BLaER1 (cell line): ENCODE data around the gene PPIL6.

Experiments
- H3K27ac ChIP-seq: shearing (Covaris generic); formaldehyde crosslinking; 2 replicates; pipeline ENCODE4 v1.8.1; 2022
- H3K27me3 ChIP-seq: shearing (Covaris generic); formaldehyde crosslinking; 2 replicates; pipeline ENCODE4 v1.8.1; 2022
- H3K36me3 ChIP-seq: shearing (Covaris generic); formaldehyde crosslinking; 2 replicates; pipeline ENCODE4 v1.8.1; 2022
- H3K4me1 ChIP-seq: shearing (Covaris generic); formaldehyde crosslinking; 2 replicates; pipeline ENCODE4 v1.8.1; 2022
- H3K4me2 ChIP-seq: shearing (Covaris generic); formaldehyde crosslinking; 2 replicates; pipeline ENCODE4 v1.8.1; 2022
- H3K4me3 ChIP-seq: shearing (Covaris generic); formaldehyde crosslinking; 2 replicates; pipeline ENCODE4 v1.8.1; 2022
- H3K9ac ChIP-seq: shearing (Covaris generic); formaldehyde crosslinking; 2 replicates; pipeline ENCODE4 v1.8.1; 2022
- H3K9me3 ChIP-seq: shearing (Covaris generic); formaldehyde crosslinking; 2 replicates; pipeline ENCODE4 v1.8.1; 2022
- H4K20me1 ChIP-seq: shearing (Covaris generic); formaldehyde crosslinking; 2 replicates; pipeline ENCODE4 v1.8.1; 2022
- Cebpa-rat ChIP-seq: shearing (Covaris generic); IDR thresholded peaks from 2 replicates; pipeline ENCODE4 v1.8.1; 2022

Gene PPIL6

GRCh38 chr6:109443425-109443950, 3.1 kb upstream of the PPIL6 start:
- Histone ChIP-seq H3K9me3 (no peaks in the 10 kb centered on the region), H3K27me3 (no peaks in the 10 kb centered on the region; the same call in 1 of the 2 replicates), H3K9ac (no peak overlapping the region), H3K4me1 (peaks cover 68% of the 10 kb centered on the region), H3K4me3 (no peak overlapping the region), H3K27ac (no peak overlapping the region; the same call in 1 of the 2 replicates), H3K4me2 (no peak overlapping the region), H3K36me3 (peaks cover 66% of the 10 kb centered on the region), H4K20me1 (peaks cover 67% of the 10 kb centered on the region)
- TF ChIP-seq Cebpa-rat: no peak

GRCh38 chr6:109442393-109442924, 2.0 kb upstream of the PPIL6 start:
- TF ChIP-seq Cebpa-rat: no peak
- H4K20me1 ChIP-seq: peaks cover 57% of the 10 kb centered on the region
- H3K36me3 ChIP-seq: peaks cover 57% of the 10 kb centered on the region
- 0 out of 2 replicates have a peak overlapping the region, but pooled peaks have one; percentile 96 for H3K27ac ChIP-seq
- H3K4me1 ChIP-seq: peaks cover 58% of the 10 kb centered on the region
- no peaks in the 10 kb centered on the region; the same call in 1 of the 2 replicates for H3K27me3 ChIP-seq
- H3K9ac ChIP-seq: peak overlapping the region; percentile 95; the same call in 1 of the 2 replicates
- peak overlapping the region; percentile 99 for H3K4me2 ChIP-seq
- no peaks in the 10 kb centered on the region for H3K9me3 ChIP-seq
- peak overlapping the region; percentile 90 for H3K4me3 ChIP-seq

DNA sequence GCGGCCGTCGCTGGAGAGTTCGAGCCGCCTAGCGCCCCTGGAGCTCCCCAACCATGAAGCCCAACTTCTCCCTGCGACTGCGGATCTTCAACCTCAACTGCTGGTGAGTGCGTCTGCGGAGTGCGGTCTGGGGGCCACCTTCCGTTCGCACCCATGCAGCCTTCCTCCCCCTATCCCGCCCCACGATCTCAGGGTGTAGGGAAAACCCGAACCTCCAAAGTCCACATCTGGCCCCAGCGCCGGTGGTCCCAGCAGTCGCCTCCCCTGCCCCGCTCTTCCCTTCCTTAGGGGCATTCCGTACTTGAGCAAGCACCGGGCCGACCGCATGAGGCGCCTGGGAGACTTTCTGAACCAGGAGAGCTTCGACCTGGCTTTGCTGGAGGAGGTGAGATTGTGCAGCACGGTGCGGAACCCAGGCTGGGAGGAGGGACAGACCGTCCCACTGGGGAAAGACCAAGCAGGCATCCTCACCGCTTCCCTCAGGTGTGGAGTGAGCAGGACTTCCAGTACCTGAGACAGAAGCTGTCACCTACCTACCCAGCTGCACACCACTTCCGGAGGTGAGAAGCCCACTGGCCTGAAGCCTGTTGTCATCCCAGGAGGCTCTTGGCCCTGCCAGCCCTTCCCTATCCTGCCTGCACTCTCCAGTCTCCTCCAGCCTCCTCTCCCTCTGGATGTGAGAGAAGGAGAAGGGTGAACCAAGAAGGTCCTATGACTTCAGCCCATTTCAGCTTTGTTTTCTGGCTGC, 815 bp upstream of the PPIL6 start:
- Histone ChIP-seq H3K9me3 (no peaks in the 10 kb centered on the region), H3K27ac (peak overlapping the region; percentile 96), H3K9ac (peak overlapping the region; percentile 95), H3K4me3 (peak overlapping the region; percentile 90), H3K4me1 (peaks cover 47% of the 10 kb centered on the region), H3K27me3 (no peaks in the 10 kb centered on the region; the same call in 1 of the 2 replicates), H3K4me2 (peak overlapping the region; percentile 99), H4K20me1 (peaks cover 45% of the 10 kb centered on the region), H3K36me3 (peaks cover 45% of the 10 kb centered on the region)
- no peak for TF ChIP-seq Cebpa-rat

- Histone ChIP-seq H4K20me1 (no peaks in the 10 kb centered on the region), H3K4me2 (no peak overlapping the region), H3K27ac (no peak overlapping the region), H3K4me3 (no peak overlapping the region), H3K9me3 (no peaks in the 10 kb centered on the region), H3K36me3 (no peaks in the 10 kb centered on the region), H3K9ac (no peak overlapping the region), H3K27me3 (no peaks in the 10 kb centered on the region; the same call in 1 of the 2 replicates), H3K4me1 (peaks cover 30% of the 10 kb centered on the region)
- TF ChIP-seq Cebpa-rat: no peak
Measured at GRCh38 chr6:109436041-109436440, 4.4 kb downstream of the PPIL6 start.

DNA sequence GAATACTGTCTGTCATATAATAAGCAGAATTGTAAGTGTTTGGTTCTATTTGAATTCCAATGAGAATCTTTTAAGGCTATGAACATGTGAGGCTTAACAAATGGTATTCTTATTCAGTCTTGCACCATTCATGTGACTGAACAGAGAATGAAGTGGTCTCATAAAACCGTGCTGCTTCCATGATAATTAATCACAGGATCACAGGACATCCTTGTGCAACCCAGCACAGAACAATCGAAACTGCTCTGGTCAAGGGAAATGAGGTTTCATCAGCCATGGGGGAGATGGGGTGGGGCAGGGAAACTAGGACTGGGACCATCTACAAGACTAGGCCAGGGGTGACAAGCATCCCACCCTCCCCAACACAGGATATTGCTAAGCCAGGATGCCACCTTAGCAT, 6.0 kb downstream of the PPIL6 start:
- no peaks in the 10 kb centered on the region for H4K20me1 ChIP-seq
- H3K9me3 ChIP-seq: no peaks in the 10 kb centered on the region
- no peaks in the 10 kb centered on the region; the same call in 1 of the 2 replicates for H3K27me3 ChIP-seq
- H3K4me3 ChIP-seq: no peak overlapping the region
- H3K4me1 ChIP-seq: peaks cover 23% of the 10 kb centered on the region
- H3K9ac ChIP-seq: no peak overlapping the region
- no peak overlapping the region for H3K27ac ChIP-seq
- H3K4me2 ChIP-seq: no peak overlapping the region
- TF ChIP-seq Cebpa-rat: no peak
- no peaks in the 10 kb centered on the region for H3K36me3 ChIP-seq

GRCh38 chr6:109429496-109429895, 10.9 kb downstream of the PPIL6 start:
- H3K4me2 ChIP-seq: no peak overlapping the region
- H3K27me3 ChIP-seq: no peaks in the 10 kb centered on the region
- H3K36me3 ChIP-seq: no peaks in the 10 kb centered on the region
- no peaks in the 10 kb centered on the region for H3K9me3 ChIP-seq
- no peaks in the 10 kb centered on the region for H4K20me1 ChIP-seq
- no peak overlapping the region for H3K9ac ChIP-seq
- no peak overlapping the region for H3K4me3 ChIP-seq
- H3K27ac ChIP-seq: no peak overlapping the region
- peaks cover 33% of the 10 kb centered on the region for H3K4me1 ChIP-seq
- TF ChIP-seq Cebpa-rat: no peak

GRCh38 chr6:109428889-109429477, 11.4 kb downstream of the PPIL6 start:
- Histone ChIP-seq H3K36me3 (no peaks in the 10 kb centered on the region), H4K20me1 (no peaks in the 10 kb centered on the region), H3K9ac (no peak overlapping the region), H3K4me1 (peaks cover 34% of the 10 kb centered on the region), H3K4me2 (no peak overlapping the region), H3K9me3 (no peaks in the 10 kb centered on the region), H3K27me3 (no peaks in the 10 kb centered on the region), H3K27ac (no peak overlapping the region), H3K4me3 (no peak overlapping the region)
- peak; percentile 32; the same call in 1 of the 2 replicates for TF ChIP-seq Cebpa-rat

- Histone ChIP-seq H3K4me2 (peak overlapping the region; percentile 75), H3K4me1 (peaks cover 29% of the 10 kb centered on the region), H3K36me3 (no peaks in the 10 kb centered on the region), H3K27ac (0 out of 2 replicates have a peak overlapping the region, but pooled peaks have one; percentile 5), H4K20me1 (no peaks in the 10 kb centered on the region), H3K27me3 (no peaks in the 10 kb centered on the region), H3K9me3 (no peaks in the 10 kb centered on the region), H3K9ac (no peak overlapping the region), H3K4me3 (no peak overlapping the region)
- TF ChIP-seq Cebpa-rat: no peak
Measured at GRCh38 chr6:109424946-109425345, 15.5 kb downstream of the PPIL6 start.

DNA sequence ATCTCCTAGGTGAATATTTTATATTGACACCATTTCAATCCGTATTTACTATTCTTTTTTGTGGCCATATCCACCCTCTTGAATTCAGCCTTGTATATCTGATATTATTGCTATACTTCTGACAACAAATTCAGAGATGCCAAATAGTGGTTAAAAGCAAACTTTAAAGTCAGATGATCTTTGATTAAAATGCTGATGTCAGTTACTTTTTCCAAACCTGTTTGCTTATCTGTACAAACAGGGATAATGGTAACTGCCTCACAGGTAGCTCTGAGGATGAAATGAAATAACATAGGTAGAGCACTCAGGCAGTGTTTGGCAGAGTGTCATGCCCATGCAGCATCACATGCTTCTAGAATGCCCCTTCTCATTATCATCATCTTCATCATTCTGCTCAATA, 19.2 kb downstream of the PPIL6 start:
- no peaks in the 10 kb centered on the region for H4K20me1 ChIP-seq
- no peak overlapping the region for H3K9ac ChIP-seq
- H3K27ac ChIP-seq: no peak overlapping the region
- no peak for TF ChIP-seq Cebpa-rat
- no peak overlapping the region for H3K4me3 ChIP-seq
- no peaks in the 10 kb centered on the region for H3K36me3 ChIP-seq
- H3K4me2 ChIP-seq: no peak overlapping the region
- no peaks in the 10 kb centered on the region for H3K27me3 ChIP-seq
- H3K4me1 ChIP-seq: peaks cover 29% of the 10 kb centered on the region
- no peaks in the 10 kb centered on the region for H3K9me3 ChIP-seq

GRCh38 chr6:109420751-109421150, 19.7 kb downstream of the PPIL6 start:
- Histone ChIP-seq H3K4me2 (no peak overlapping the region), H3K27me3 (no peaks in the 10 kb centered on the region), H3K9ac (no peak overlapping the region), H3K27ac (no peak overlapping the region), H3K36me3 (no peaks in the 10 kb centered on the region), H3K4me1 (peaks cover 29% of the 10 kb centered on the region), H3K4me3 (no peak overlapping the region), H3K9me3 (no peaks in the 10 kb centered on the region), H4K20me1 (no peaks in the 10 kb centered on the region)
- TF ChIP-seq Cebpa-rat: no peak
